H1 (cell line): Measurements from ENCODE around the gene MEN1. TPM values are rescaled to one million over a fixed set of nuclear protein-coding genes. Genes with fewer than 3 reads are reported as not detected.

Experiments
- CTCF ChIA-PET: fragments of 300-600 bp; sonication (Branson Sonifier 250); formaldehyde crosslinking; loops from one replicate; lab custom pipeline; 2021; ENCODE audit not compliant: partially characterized antibody; lab: Charles Lee
- POLR2A ChIA-PET: fragments of 300-600 bp; sonication (Branson Sonifier 250); formaldehyde crosslinking; loops from one replicate; lab custom pipeline; 2021; ENCODE audit warnings: inconsistent platforms; ENCODE audit not compliant: partially characterized antibody; lab: Charles Lee
- DNase-seq, 2 experiments: peaks; one replicate each; pipeline versions ENCODE4 v3.0.0 to v3.0.0-alpha.2; 2010 to 2022; ENCODE audit warnings: low spot score in 2 of 2, low read depth in 1 of 2, mixed read lengths in 1 of 2
- FAIRE-seq: peaks from 2 replicates; lab custom pipeline; 2011; peaks lifted over from hg19 to GRCh38; lab: Jason Lieb, UNC
- H2AFZ ChIP-seq: 2 replicates; pipeline ENCODE4 v1.8.1; 2012; ENCODE audit warnings: low read length, inconsistent platforms
- H2AK5ac ChIP-seq: 2 replicates; pipeline ENCODE4 v1.6.1; 2013; ENCODE audit warnings: low read depth, low read length
- H2BK120ac ChIP-seq: replicated peaks from 2 replicates; pipeline ENCODE3; 2013; ENCODE audit warnings: low read depth, low read length, inconsistent platforms
- H2BK12ac ChIP-seq: 2 replicates; pipeline ENCODE4 v1.6.1; 2013; ENCODE audit warnings: low read depth, low read length
- H2BK15ac ChIP-seq: 2 replicates; pipeline ENCODE4 v1.6.1; 2013; ENCODE audit warnings: low read length
- H2BK20ac ChIP-seq: 2 replicates; pipeline ENCODE4 v1.6.1; 2013; ENCODE audit warnings: low read length
- H2BK5ac ChIP-seq: 2 replicates; pipeline ENCODE4 v1.6.1; 2013; ENCODE audit warnings: low read depth, low read length
- H3K14ac ChIP-seq: 2 replicates; pipeline ENCODE4 v1.6.1; 2013; ENCODE audit warnings: inconsistent platforms; ENCODE audit not compliant: insufficient read length
- H3K18ac ChIP-seq: 2 replicates; pipeline ENCODE4 v1.6.1; 2013; ENCODE audit warnings: low read length; ENCODE audit errors: extremely low read depth
- H3K23ac ChIP-seq: 2 replicates; pipeline ENCODE4 v1.6.1; 2013; ENCODE audit warnings: inconsistent platforms; ENCODE audit not compliant: insufficient read length
- H3K23me2 ChIP-seq: 2 replicates; pipeline ENCODE4 v1.6.1; 2013; ENCODE audit warnings: low read depth, low read length
- H3K27ac ChIP-seq: 2 replicates; pipeline ENCODE4 v1.6.1; 2011; ENCODE audit warnings: low read depth, low read length, inconsistent platforms
- H3K27me3 ChIP-seq, 4 experiments: replicated peaks in 1 of 4; 1 replicate in 1 of 4; 2 replicates in 3 of 4; pipeline versions ENCODE4 v1.6.1 to v1.8.1; 2011 to 2013; ENCODE audit warnings: low read length in 3 of 4, mild to moderate bottlenecking in 3 of 4, inconsistent platforms in 2 of 4, mixed read lengths in 2 of 4, moderate library complexity in 1 of 4; ENCODE audit not compliant: control insufficient read depth in 3 of 4, insufficient read depth in 3 of 4; ENCODE audit errors: extremely low read depth in 1 of 4
- H3K36me3 ChIP-seq, 4 experiments: 2 replicates each; pipeline versions ENCODE4 v1.6.1 to v1.8.1; 2011 to 2013; ENCODE audit warnings: mild to moderate bottlenecking in 4 of 4, low read length in 3 of 4, moderate library complexity in 2 of 4, control low read depth in 1 of 4, inconsistent platforms in 1 of 4; ENCODE audit not compliant: insufficient read depth in 4 of 4, control insufficient read depth in 2 of 4
- H3K4ac ChIP-seq: replicated peaks from 2 replicates; pipeline ENCODE3; 2013; ENCODE audit warnings: low read length, low read depth, mixed read lengths, inconsistent platforms; ENCODE audit not compliant: insufficient read length
- H3K4me1 ChIP-seq, 4 experiments: replicated peaks in 1 of 4; 1 replicate in 1 of 4; 2 replicates in 3 of 4; pipeline versions ENCODE4 v1.6.1 to v1.8.1; 2011 to 2013; ENCODE audit warnings: low read length in 3 of 4, inconsistent platforms in 2 of 4, mixed read lengths in 1 of 4; ENCODE audit not compliant: insufficient read depth in 4 of 4, control insufficient read depth in 3 of 4
- H3K4me2 ChIP-seq, 2 experiments: 2 replicates each; pipeline versions ENCODE4 v1.6.1 to v1.8.1; 2011 to 2013; ENCODE audit warnings: low read depth in 2 of 2, low read length in 2 of 2, control low read depth in 1 of 2, inconsistent platforms in 1 of 2, mild to moderate bottlenecking in 1 of 2; ENCODE audit not compliant: insufficient read depth in 1 of 2
- H3K4me3 ChIP-seq, 4 experiments: fragments of 200-600, 300-600 bp in 1 of 4; sonication (generic), shearing (Covaris generic), sonication (Bioruptor Twin) in 1 of 4; 2 replicates each; pipeline versions ENCODE4 v1.5.1 to v1.8.1; 2011 to 2016; ENCODE audit warnings: low read length in 4 of 4, low read depth in 3 of 4, control low read depth in 2 of 4, inconsistent platforms in 2 of 4, mild to moderate bottlenecking in 2 of 4, mixed read lengths in 1 of 4, moderate library complexity in 1 of 4; ENCODE audit not compliant: insufficient read depth in 2 of 4; ENCODE audit errors: extremely low read depth in 1 of 4
- H3K56ac ChIP-seq: replicated peaks from 2 replicates; pipeline ENCODE3; 2013; ENCODE audit warnings: low read depth, mild to moderate bottlenecking, mixed read lengths, low read length, inconsistent platforms; ENCODE audit not compliant: insufficient read length
- H3K79me1 ChIP-seq: 2 replicates; pipeline ENCODE4 v1.6.1; 2013; ENCODE audit warnings: low read depth, low read length, control low read depth
- H3K79me2 ChIP-seq, 2 experiments: 2 replicates each; pipeline versions ENCODE4 v1.6.1 to v1.8.1; 2012 to 2013; ENCODE audit warnings: low read length in 2 of 2, mild to moderate bottlenecking in 2 of 2, inconsistent platforms in 1 of 2; ENCODE audit not compliant: insufficient read depth in 2 of 2, control insufficient read depth in 1 of 2
- H3K9ac ChIP-seq, 4 experiments: replicated peaks in 1 of 4; 1 replicate in 1 of 4; 2 replicates in 3 of 4; pipeline versions ENCODE4 v1.6.1 to v1.8.1; 2011 to 2013; ENCODE audit warnings: low read depth in 3 of 4, low read length in 3 of 4, control low read depth in 2 of 4, mild to moderate bottlenecking in 2 of 4, moderate library complexity in 2 of 4, inconsistent platforms in 1 of 4; ENCODE audit errors: extremely low read depth in 1 of 4
- H3K9me3 ChIP-seq, 2 experiments: 2 replicates each; pipeline versions ENCODE4 v1.6.1 to v1.8.1; 2012 to 2013; ENCODE audit warnings: mild to moderate bottlenecking in 2 of 2, moderate library complexity in 2 of 2, control low read depth in 1 of 2, inconsistent platforms in 1 of 2, low read depth in 1 of 2, low read length in 1 of 2, mixed read lengths in 1 of 2; ENCODE audit not compliant: insufficient read depth in 2 of 2
- H4K20me1 ChIP-seq, 2 experiments: replicated peaks in 1 of 2; 2 replicates each; pipeline versions ENCODE3 to v1.8.1; 2011 to 2013; ENCODE audit warnings: inconsistent platforms in 2 of 2, low read length in 2 of 2, mild to moderate bottlenecking in 1 of 2; ENCODE audit not compliant: insufficient read depth in 2 of 2, control insufficient read depth in 1 of 2
- H4K5ac ChIP-seq: 2 replicates; pipeline ENCODE4 v1.6.1; 2013; ENCODE audit warnings: low read length, low read depth, mixed read lengths, inconsistent platforms; ENCODE audit not compliant: insufficient read length
- H4K8ac ChIP-seq: 2 replicates; pipeline ENCODE4 v1.8.0; 2013; ENCODE audit warnings: mild to moderate bottlenecking, moderate library complexity, low read length, inconsistent platforms; ENCODE audit not compliant: insufficient read depth; ENCODE audit errors: extremely low read depth
- H4K91ac ChIP-seq: replicated peaks from 2 replicates; pipeline ENCODE3; 2013; ENCODE audit warnings: low read length, mixed read lengths, inconsistent platforms; ENCODE audit not compliant: insufficient read length
- ATF2 ChIP-seq: IDR thresholded peaks from 2 replicates; pipeline ENCODE4 v1.6.1; 2012; ENCODE audit warnings: low read length, inconsistent platforms
- CBX5 ChIP-seq: fragments of 300-800, 300-1000 bp; sonication (generic); IDR thresholded peaks from 2 replicates; pipeline ENCODE4 v1.7.1; 2016; ENCODE audit warnings: antibody characterized with exemption, low read length, low read depth
- CEBPB ChIP-seq: IDR thresholded peaks from 2 replicates; pipeline ENCODE4 v1.6.1; 2012; ENCODE audit warnings: low read depth, low read length
- CTBP2 ChIP-seq: IDR thresholded peaks from 2 replicates; pipeline ENCODE4 v1.7.0; 2011; ENCODE audit warnings: borderline replicate concordance, mild to moderate bottlenecking, moderate library complexity, mixed read lengths, low read length; ENCODE audit not compliant: insufficient read depth, insufficient read length
- KDM1A ChIP-seq: fragments of 200-600, 300-600 bp; sonication (generic); IDR thresholded peaks from 2 replicates; pipeline ENCODE4 v1.7.1; 2016; ENCODE audit warnings: mild to moderate bottlenecking, low read length, borderline replicate concordance
- SIRT6 ChIP-seq: IDR thresholded peaks from one replicate; pipeline ENCODE4 v1.7.1; 2012; ENCODE audit warnings: low read length, inconsistent platforms
- TAF1 ChIP-seq: IDR thresholded peaks from 2 replicates; pipeline ENCODE4 v1.6.1; 2011; ENCODE audit warnings: mild to moderate bottlenecking, low read depth, low read length
- TAF7 ChIP-seq: optimal IDR thresholded peaks from 2 replicates; pipeline ENCODE3; 2011; ENCODE audit warnings: low read depth, mild to moderate bottlenecking, inconsistent platforms, low read length, moderate library complexity, borderline replicate concordance
- TCF12 ChIP-seq: IDR thresholded peaks from 2 replicates; pipeline ENCODE4 v1.6.1; 2011; ENCODE audit warnings: low read depth, mild to moderate bottlenecking, low read length
- YY1 ChIP-seq: IDR thresholded peaks from 2 replicates; pipeline ENCODE4 v1.6.1; 2011; ENCODE audit warnings: low read depth, mild to moderate bottlenecking, low read length
- WGBS, 2 experiments: shearing (Covaris generic) in 1 of 2; methylation state at CpG; one replicate each; pipeline versions ENCODE4 v1.1.6 to v1.1.7; 2013 to 2015; ENCODE audit warnings: low lambda C conversion rate in 2 of 2, mixed read lengths in 2 of 2, inconsistent platforms in 1 of 2, low coverage in 1 of 2, missing lambda C conversion rate in 1 of 2; ENCODE audit not compliant: insufficient replicate concordance in 2 of 2, insufficient coverage in 1 of 2, insufficient read length in 1 of 2; ENCODE audit errors: extremely low coverage in 1 of 2, missing lambda C conversion rate in 1 of 2; 5-methylcytosine and 5-hydroxymethylcytosine counted together
- polyA plus RNA-seq, 7 experiments: library from polyadenylated mRNA; depleted of rRNA in 3 of 7; stranded (reverse) in 5 of 7; unstranded in 2 of 7; fragments of >200 nt in 5 of 7; fragments of 200-250 nt in 2 of 7; gene quantifications; 1 replicate in 5 of 7; 2 replicates in 1 of 7; 4 replicates in 1 of 7; pipeline versions ENCODE4 v1.2.1 to v1.2.3, GENCODE V29; 2011 to 2013; ENCODE audit warnings: missing spikeins in 2 of 7, mixed read lengths in 2 of 7
- total RNA-seq: library from RNA; stranded (reverse); fragmentation: NEBNext Ultra II Directional; extraction: Animal tissue kit (Norgen Biotek cat#: 25700); gene quantifications from 2 replicates; pipeline ENCODE4 v1.2.1, GENCODE V29; 2021
- TF ChIP-seq, protein P1 (sequence below): IDR thresholded peaks from 2 replicates; pipeline ENCODE4 v1.6.1; 2011; ENCODE audit warnings: low read depth, mild to moderate bottlenecking, low read length; ENCODE audit not compliant: insufficient read depth

MEN1 gene
- total and polyA plus RNA-seq, 2 of the 8 experiments (the other 6 are each of a cell fraction or from before 2014, with no cell fraction given): 47.2 to 56.3 TPM

GRCh38 chr11:64805481-64805880 is 4.9 kb downstream of the MEN1 start:
- Histone ChIP-seq H3K18ac (no peak overlapping the region), H3K23me2 (peaks cover 17% of the 10 kb centered on the region; the same call in 1 of the 2 replicates), H2AFZ (no peak overlapping the region), H3K27me3 (no peaks in the 10 kb centered on the region), H4K91ac (no peak overlapping the region), H3K79me2 (no peaks in the 10 kb centered on the region; a peak in 1 of 4 replicates), H3K4me2 (no peak overlapping the region), H2BK120ac (no peak overlapping the region), H3K4ac (no peak overlapping the region), H3K79me1 (peaks cover 2% of the 10 kb centered on the region), H3K4me3 (no peak overlapping the region), H2BK5ac (no peak overlapping the region), H3K4me1 (peaks cover 0 to 16% (median 9%) of the 10 kb centered on the region in 4 experiments; a peak in 6 of 7 replicates), H2BK15ac (no peak overlapping the region), H4K8ac (no peak overlapping the region; the same call in 1 of the 2 replicates), H3K14ac (no peak overlapping the region), H3K56ac (no peak overlapping the region), H3K9me3 (no peaks in the 10 kb centered on the region), H3K36me3 (peaks cover 7 to 14% (median 10%) of the 10 kb centered on the region in 4 experiments; a peak in 6 of 8 replicates)
- no peak for DNase-seq
- TF ChIP-seq CTBP2 (no peak), CBX5 (no peak), TCF12 (no peak), ATF2 (no peak), TAF1 (no peak), KDM1A (no peak), TAF7 (no peak), YY1 (no peak), CEBPB (no peak), SIRT6 (no peak)
- TF ChIP-seq, protein P1, sequence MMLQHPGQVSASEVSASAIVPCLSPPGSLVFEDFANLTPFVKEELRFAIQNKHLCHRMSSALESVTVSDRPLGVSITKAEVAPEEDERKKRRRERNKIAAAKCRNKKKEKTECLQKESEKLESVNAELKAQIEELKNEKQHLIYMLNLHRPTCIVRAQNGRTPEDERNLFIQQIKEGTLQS: no peak
- TF ChIP-seq, all 59 proteins: peak for 0
- Histone ChIP-seq H3K9ac (no peak overlapping the region), H4K20me1 (peaks cover 0 to 11% of the 10 kb centered on the region in 2 experiments), H3K27ac (no peak overlapping the region), H3K23ac (no peak overlapping the region), H2BK20ac (no peak overlapping the region), H4K5ac (no peak overlapping the region), H2AK5ac (no peak overlapping the region), H2BK12ac (no peak overlapping the region)
- ChIA-PET CTCF (interaction anchor here (0.7 kb wide), 1 partner anchor 17 kb away, joined by 3 read pairs; no protein-coding TSS in a partner anchor), POLR2A (interaction anchor here (1.0 to 2.2 kb wide), 2 partner anchors 11 to 19 kb away, joined by 3 to 5 read pairs; no protein-coding TSS in a partner anchor)
- no peak for FAIRE-seq
- WGBS, 2 experiments: 98% methylated on average over 8 of the region's 9 CpGs; no CpG with 5 or more reads in 1 of the 2 experiments
